Neural progenitor cell (in vitro differentiated cells): ENCODE measurements around the gene IWS1.

Experiments used
- EZH2phosphoT487 ChIP-seq: fragments of 200-600 bp; sonication (generic); IDR thresholded peaks from 2 replicates; pipeline ENCODE4 v1.6.1; 2017; ENCODE audit warnings: antibody characterized with exemption
- TF ChIP-seq, protein P1 (sequence below): fragments of 200-600 bp; sonication (generic); IDR thresholded peaks from 2 replicates; pipeline ENCODE4 v1.5.1; 2017; ENCODE audit warnings: antibody characterized with exemption, mild to moderate bottlenecking

DNA sequence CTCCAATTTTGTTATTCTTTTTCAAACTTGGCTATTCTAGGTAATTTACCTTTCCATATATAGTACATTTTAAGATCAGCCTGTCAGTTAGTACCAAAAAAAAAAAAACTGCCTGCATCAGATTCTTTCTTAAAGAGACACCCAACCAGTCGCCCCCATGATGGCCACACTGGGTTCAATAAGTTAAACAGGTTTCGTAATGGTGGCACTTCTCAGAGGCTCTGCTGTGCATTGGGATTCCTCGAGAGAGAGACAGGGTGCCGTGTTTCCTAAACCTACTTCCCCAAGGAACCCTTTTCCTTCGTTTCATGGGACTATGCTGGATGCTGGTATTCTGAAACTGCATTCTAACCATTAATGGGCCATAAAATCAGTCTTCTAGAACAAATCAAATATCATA, 46.6 kb upstream of the IWS1 start:
- no peak for TF ChIP-seq EZH2phosphoT487
- TF ChIP-seq, protein P1, sequence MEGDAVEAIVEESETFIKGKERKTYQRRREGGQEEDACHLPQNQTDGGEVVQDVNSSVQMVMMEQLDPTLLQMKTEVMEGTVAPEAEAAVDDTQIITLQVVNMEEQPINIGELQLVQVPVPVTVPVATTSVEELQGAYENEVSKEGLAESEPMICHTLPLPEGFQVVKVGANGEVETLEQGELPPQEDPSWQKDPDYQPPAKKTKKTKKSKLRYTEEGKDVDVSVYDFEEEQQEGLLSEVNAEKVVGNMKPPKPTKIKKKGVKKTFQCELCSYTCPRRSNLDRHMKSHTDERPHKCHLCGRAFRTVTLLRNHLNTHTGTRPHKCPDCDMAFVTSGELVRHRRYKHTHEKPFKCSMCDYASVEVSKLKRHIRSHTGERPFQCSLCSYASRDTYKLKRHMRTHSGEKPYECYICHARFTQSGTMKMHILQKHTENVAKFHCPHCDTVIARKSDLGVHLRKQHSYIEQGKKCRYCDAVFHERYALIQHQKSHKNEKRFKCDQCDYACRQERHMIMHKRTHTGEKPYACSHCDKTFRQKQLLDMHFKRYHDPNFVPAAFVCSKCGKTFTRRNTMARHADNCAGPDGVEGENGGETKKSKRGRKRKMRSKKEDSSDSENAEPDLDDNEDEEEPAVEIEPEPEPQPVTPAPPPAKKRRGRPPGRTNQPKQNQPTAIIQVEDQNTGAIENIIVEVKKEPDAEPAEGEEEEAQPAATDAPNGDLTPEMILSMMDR: no peak
